SH-SY5Y (cell line): ENCODE measurements around the gene BRCC3.

ENCODE experiments used
- GATA2 ChIP-seq: IDR thresholded peaks from 2 replicates; pipeline ENCODE4 v1.6.1; 2011; ENCODE audit warnings: mild to moderate bottlenecking, low read depth, low read length
- GATA3 ChIP-seq: IDR thresholded peaks from 2 replicates; pipeline ENCODE4 v1.6.1; 2011; ENCODE audit warnings: low read depth, mild to moderate bottlenecking, low read length, moderate library complexity

BRCC3 gene

GRCh38 chrX:155086202-155086840 is 15.0 kb downstream of the BRCC3 start:
- no peak for TF ChIP-seq GATA2
- no peak for TF ChIP-seq GATA3

DNA sequence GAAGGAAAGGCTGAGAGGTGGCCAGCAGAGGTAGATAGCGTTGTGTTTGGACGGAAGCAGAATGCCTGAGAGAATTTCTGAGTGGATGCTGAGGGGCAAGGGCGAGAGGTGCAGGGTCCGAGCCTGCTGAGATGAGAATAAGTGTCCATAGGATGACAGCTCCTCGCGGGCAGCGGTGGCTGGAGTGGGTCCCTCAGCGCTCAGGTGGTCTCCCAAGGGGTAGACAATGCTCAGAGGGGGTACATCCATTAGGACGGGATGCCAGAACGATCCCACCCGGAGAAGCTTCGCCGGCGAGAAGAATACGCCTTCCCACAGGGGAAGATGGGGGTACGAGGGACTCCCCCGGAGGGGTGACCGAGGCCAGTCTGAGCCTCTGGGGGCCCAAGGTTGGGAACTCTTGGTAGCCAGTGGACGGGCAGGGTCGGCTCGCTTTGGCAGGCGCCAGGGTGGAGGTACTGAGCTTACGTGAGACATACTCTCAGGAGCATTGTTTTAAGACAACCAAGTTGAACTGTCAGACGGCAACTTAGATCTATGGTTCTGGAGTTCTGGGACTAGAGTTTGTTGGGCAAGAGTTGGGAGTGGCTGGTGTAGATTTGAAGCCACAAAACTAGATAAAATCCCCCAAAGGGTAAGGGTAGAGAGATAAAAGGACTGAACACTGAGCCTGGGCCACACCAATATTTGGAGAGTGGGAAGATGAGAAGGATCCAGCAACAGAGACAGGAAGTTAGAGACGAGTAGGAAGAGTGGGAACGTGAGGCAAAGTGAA is 15.8 kb downstream of the BRCC3 start:
- TF ChIP-seq GATA3 (no peak), GATA2 (no peak)

DNA sequence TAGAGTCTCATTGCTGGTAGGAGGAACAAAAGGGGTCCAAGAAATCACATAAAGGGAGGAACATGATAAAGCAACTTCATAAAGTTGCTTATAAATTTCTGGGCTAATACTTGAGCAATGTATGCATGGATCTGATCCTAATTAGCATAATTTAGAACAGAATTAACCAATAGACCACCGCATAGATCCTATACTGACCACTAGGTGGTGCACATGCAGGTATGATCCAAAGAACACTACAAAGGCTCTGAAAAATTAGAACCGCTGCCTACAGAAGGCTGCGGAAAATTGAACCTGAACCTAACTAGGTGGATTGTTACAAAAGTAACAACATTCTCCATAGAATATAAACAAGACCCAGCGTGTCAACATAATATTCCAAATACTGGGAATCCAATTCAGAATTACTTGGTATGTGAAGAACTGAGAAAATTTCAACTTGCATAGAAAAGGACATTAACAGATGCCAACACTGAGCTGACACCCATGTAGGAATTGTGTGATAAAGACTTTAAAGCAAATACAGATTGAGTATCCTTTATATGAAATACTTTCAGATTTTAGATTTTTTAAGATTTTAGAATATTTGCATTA is 23.3 kb downstream of the BRCC3 start:
- TF ChIP-seq GATA3, result no peak

DNA sequence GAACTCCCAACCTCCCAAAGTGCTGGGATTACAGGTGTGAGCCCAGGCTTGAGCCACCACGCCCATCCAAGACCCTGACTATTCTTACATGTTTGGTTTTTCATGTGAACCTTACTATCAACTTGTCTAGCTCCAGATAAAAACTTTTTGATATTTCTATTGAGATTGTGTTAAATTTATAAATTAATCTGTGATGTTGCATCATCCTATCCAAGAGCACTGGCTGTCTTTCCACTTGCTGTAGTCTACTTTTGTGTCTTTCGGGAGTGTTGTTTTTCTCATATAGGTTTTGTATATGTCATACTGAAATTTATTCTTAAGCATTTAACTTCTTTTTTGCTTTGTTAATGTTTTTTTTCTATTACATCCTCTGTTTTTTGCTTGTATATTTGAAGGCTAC is 34.6 kb downstream of the BRCC3 start:
- TF ChIP-seq GATA2 (no peak), GATA3 (no peak)

GRCh38 chrX:155108427-155108826 is 37.1 kb downstream of the BRCC3 start:
- TF ChIP-seq GATA3, result no peak
- no peak for TF ChIP-seq GATA2

DNA sequence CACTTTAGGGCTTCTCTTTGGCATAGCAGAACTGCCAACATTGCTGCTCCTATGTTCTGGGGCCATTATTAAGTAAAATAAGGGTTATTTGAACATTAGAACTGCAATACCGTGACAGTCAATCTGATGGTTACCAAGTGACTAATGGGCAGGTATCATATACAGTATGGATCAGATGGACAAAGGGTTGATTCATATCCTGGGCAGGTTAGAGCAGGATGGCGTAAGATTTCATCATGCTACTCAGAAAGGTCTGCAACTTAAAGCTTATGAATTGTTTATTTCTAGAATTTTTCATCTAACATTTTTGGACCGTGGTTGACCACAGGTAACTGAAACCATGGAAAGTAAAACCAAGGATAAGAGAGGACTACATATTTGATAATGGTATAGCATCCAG is 40.9 kb downstream of the BRCC3 start:
- TF ChIP-seq GATA2, result no peak

- TF ChIP-seq GATA3 (no peak), GATA2 (no peak)
Observed at GRCh38 chrX:155113097-155113496, 41.8 kb downstream of the BRCC3 start.

DNA sequence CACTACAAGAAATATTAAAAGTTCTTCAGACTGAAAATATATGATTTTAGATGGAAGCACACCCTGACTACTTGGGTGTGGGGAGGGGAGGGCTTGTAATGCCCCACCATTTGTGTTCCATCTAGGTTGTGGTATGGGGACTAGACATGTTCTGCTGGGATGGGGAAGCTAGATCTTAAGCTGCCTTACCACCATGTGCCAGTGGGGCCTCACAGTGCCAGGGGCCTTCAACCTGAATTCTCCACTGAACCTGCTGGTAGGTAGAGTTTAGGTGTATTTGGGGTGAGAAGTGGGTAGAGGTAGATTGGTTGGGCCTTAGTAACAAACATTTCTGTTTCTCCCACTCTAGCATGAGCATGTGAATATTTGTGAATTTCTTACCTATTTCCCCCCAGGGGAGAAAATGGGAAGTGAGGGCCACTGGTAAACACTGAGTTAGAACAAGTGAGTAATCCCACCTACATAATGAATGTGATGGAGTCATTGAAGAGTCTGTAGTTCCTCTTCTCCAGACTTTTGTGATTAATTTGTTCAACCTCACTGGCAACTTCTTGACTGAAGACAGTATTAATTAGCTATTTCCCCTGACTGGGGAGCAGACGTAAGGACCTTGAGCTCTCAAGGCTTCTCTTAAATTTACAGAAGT is 44.0 kb downstream of the BRCC3 start:
- TF ChIP-seq GATA2 (no peak), GATA3 (no peak)

DNA sequence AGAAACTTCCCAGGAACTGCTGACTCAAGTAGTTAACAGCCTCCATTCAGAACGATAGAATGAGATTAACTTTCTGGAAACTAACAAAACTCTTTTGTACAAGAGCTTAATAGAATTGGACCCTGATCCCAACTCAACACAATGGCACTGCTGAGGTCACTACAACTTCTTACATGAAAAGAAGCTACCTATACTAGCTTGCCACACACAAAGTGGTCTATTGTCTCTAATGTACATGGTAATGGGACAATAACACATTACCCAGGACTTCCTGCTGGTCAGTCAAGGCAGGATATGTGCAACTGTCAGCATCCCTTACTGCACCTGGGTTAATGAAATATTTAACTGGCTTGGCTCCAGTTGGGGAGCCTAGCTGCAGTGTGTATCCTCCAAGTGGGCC is 56.2 kb downstream of the BRCC3 start:
- TF ChIP-seq GATA3 (no peak), GATA2 (no peak)

DNA sequence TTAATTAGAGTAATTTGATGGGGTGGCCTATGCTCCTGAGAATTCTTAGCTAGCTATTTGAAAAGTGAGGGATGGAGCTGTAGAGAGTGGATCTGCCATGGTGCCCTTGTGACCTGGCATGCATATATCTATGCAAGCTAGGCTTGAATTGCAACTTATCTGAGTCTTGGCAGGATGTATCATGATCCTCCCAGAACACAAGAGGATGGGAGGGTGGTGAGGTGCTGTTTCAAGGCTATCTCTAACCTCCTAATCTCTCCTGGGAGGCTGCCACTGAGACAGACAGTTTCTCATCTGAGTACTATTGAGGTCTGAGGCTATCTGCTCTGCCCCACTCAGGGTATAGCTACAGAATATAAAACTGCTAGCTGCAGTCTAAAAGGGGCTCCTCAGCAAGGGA is 56.6 kb downstream of the BRCC3 start:
- no peak for TF ChIP-seq GATA3
- TF ChIP-seq GATA2, result no peak

- no peak for TF ChIP-seq GATA2
- TF ChIP-seq GATA3, result no peak
Observed at GRCh38 chrX:155132110-155132509, 60.8 kb downstream of the BRCC3 start.

- TF ChIP-seq GATA2 (no peak), GATA3 (no peak)
Observed at GRCh38 chrX:155134255-155134654, 62.9 kb downstream of the BRCC3 start.

- TF ChIP-seq GATA2, result no peak
- TF ChIP-seq GATA3, result no peak
Observed at GRCh38 chrX:155143959-155144548, 72.7 kb downstream of the BRCC3 start.

DNA sequence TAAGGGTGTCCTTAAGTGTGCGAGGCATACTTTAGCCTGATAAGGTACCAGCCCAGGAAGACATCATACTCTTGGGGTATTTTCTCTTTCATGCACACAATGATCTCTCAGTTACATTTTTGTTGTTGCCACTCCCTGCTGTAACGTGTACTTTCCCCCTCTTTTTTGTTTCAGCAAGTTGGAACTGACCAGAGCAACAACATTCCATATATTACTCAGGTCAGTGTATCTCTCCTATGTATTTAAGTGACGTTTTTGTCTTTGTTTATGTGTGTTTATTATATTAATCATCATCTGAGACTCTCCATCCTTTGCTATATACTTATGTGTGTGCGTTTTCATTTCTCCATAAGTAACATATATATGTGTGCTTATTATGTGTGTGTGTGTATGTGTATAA is 73.6 kb downstream of the BRCC3 start:
- no peak for TF ChIP-seq GATA3
